Measurements from ENCODE around the gene DNAI1. TPM values are rescaled to one million over a fixed set of nuclear protein-coding genes. Genes with fewer than 3 reads are reported as not detected.

The DNAI1 gene
- polyA plus RNA-seq, 1 of the 3 experiments (the other 2 are of a cell fraction): 0.46 TPM

GRCh38 chr9:34419716-34420504 is 38.7 kb upstream of the DNAI1 start:
- ChIA-PET POLR2A (interaction anchor here (0.9 kb wide), 1 partner anchor 11 kb away, joined by 3 read pairs; no protein-coding TSS in a partner anchor), CTCF (interaction anchor here (1.0 to 5.3 kb wide), 6 partner anchors 9 to 81 kb away, joined by 3 to 35 read pairs (median 5); no protein-coding TSS in a partner anchor)
- WGBS (ENCODE audit: low lambda C conversion rate): 64% methylated on average over 4 of the region's 4 CpGs

DNA sequence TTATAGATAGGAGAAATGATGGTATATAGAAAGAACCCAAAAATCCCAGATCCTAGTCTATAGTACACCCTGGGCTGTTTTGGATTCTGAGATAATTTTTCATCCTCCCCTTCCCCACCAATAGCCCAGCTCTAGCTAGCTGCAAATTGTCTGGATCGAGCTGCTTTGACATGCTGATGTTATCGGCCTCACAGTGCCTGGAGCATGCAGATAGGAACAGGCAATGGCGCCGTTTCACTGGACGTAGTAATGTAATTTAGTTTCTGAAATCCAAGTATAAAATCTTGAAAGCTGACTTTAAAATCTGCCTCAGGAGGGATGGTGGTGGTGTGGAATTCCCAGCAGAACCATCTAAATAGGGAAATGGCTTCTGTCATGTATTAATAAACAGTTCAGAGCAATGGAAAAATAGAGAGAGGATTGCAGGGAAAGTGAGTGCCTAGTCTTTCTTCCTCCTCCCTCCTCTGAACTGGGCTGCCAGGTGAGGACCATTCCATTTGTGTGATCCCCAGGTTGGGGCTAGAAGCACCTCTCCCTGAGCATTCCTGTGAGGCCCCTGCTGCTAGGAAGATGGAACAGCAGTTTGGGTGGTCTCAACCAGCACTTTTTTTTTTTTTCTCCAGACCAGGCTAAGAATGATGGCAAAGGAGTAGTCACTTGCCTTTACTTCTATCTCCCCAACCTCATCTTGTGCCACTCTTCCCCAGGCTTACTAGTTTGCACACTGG is 32.1 kb upstream of the DNAI1 start:
- Histone ChIP-seq H3K79me2 (ENCODE audit: insufficient read depth) (peaks cover 15% of the 10 kb centered on the region; the same call in 1 of the 2 replicates), H3K9ac (no peak overlapping the region), H3K9me3 (no peaks in the 10 kb centered on the region), H3F3A (replicated peaks; ENCODE audit: insufficient read depth) (peaks cover 7% of the 10 kb centered on the region), H3K27ac (ENCODE audit: low read depth in 2 of 2, low read length in 1 of 2) (peak overlapping the region in 1 of 2 experiments; percentile 93; a peak in 2 of 4 replicates), H2AFZ (ENCODE audit: low read depth) (no peak overlapping the region), H3K4me3 (ENCODE audit: low read depth in 2 of 2, low read length in 1 of 2) (no peak overlapping the region), H3K4me1 (ENCODE audit: control insufficient read depth in 1 of 2, insufficient read depth in 2 of 2, low read depth in 1 of 2, low read length in 1 of 2) (peaks cover 4 to 67% of the 10 kb centered on the region in 2 experiments; a peak in 3 of 4 replicates), H3K9me2 (no peaks in the 10 kb centered on the region), H3K36me3 (replicated peaks in 1 of 2; ENCODE audit: control insufficient read depth in 1 of 2, insufficient read depth in 2 of 2, low read length in 1 of 2) (peaks cover 0 to 2% of the 10 kb centered on the region in 2 experiments), H3K27me3 (ENCODE audit: insufficient read depth) (no peaks in the 10 kb centered on the region), H3K4me2 (no peak overlapping the region), H4K20me1 (ENCODE audit: insufficient read depth) (peaks cover 70% of the 10 kb centered on the region)
- ChIA-PET POLR2A (interaction anchor here (0.9 kb wide), 1 partner anchor 23 kb away, joined by 4 read pairs; no protein-coding TSS in a partner anchor), CTCF (interaction anchor here (0.7 to 10.2 kb wide), 13 partner anchors 9 to 177 kb away, joined by 3 to 132 read pairs (median 5); no protein-coding TSS in a partner anchor)
- peak; percentile 65 for DNase-seq
- 53% methylated on average over 5 of the region's 5 CpGs for WGBS (ENCODE audit: low lambda C conversion rate)
- TF ChIP-seq JUND (IDR thresholded peaks at IDR 0.05): no peak
- TF ChIP-seq ELF1 (IDR thresholded peaks at IDR 0.05): no peak
- peak; percentile 82 for TF ChIP-seq MXI1 (IDR thresholded peaks at IDR 0.05; ENCODE audit: low read depth, low read length)
- peak; percentile 22 for TF ChIP-seq RAD21 (IDR thresholded peaks at IDR 0.05; ENCODE audit: low read length)
- TF ChIP-seq NFIC (IDR thresholded peaks at IDR 0.05; ENCODE audit: borderline replicate concordance): no peak
- TF ChIP-seq, protein P1, sequence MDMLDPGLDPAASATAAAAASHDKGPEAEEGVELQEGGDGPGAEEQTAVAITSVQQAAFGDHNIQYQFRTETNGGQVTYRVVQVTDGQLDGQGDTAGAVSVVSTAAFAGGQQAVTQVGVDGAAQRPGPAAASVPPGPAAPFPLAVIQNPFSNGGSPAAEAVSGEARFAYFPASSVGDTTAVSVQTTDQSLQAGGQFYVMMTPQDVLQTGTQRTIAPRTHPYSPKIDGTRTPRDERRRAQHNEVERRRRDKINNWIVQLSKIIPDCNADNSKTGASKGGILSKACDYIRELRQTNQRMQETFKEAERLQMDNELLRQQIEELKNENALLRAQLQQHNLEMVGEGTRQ (IDR thresholded peaks at IDR 0.05; ENCODE audit: borderline replicate concordance, low read depth, low read length): no peak
- TF ChIP-seq, protein P2, sequence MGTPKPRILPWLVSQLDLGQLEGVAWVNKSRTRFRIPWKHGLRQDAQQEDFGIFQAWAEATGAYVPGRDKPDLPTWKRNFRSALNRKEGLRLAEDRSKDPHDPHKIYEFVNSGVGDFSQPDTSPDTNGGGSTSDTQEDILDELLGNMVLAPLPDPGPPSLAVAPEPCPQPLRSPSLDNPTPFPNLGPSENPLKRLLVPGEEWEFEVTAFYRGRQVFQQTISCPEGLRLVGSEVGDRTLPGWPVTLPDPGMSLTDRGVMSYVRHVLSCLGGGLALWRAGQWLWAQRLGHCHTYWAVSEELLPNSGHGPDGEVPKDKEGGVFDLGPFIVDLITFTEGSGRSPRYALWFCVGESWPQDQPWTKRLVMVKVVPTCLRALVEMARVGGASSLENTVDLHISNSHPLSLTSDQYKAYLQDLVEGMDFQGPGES (IDR thresholded peaks at IDR 0.05; ENCODE audit: low read depth, low read length): no peak
- no peak for TF ChIP-seq NRF1 (IDR thresholded peaks at IDR 0.05; ENCODE audit: low read depth, low read length)
- TF ChIP-seq, protein P3, sequence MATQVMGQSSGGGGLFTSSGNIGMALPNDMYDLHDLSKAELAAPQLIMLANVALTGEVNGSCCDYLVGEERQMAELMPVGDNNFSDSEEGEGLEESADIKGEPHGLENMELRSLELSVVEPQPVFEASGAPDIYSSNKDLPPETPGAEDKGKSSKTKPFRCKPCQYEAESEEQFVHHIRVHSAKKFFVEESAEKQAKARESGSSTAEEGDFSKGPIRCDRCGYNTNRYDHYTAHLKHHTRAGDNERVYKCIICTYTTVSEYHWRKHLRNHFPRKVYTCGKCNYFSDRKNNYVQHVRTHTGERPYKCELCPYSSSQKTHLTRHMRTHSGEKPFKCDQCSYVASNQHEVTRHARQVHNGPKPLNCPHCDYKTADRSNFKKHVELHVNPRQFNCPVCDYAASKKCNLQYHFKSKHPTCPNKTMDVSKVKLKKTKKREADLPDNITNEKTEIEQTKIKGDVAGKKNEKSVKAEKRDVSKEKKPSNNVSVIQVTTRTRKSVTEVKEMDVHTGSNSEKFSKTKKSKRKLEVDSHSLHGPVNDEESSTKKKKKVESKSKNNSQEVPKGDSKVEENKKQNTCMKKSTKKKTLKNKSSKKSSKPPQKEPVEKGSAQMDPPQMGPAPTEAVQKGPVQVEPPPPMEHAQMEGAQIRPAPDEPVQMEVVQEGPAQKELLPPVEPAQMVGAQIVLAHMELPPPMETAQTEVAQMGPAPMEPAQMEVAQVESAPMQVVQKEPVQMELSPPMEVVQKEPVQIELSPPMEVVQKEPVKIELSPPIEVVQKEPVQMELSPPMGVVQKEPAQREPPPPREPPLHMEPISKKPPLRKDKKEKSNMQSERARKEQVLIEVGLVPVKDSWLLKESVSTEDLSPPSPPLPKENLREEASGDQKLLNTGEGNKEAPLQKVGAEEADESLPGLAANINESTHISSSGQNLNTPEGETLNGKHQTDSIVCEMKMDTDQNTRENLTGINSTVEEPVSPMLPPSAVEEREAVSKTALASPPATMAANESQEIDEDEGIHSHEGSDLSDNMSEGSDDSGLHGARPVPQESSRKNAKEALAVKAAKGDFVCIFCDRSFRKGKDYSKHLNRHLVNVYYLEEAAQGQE (IDR thresholded peaks at IDR 0.05; ENCODE audit: low read depth, low read length): no peak
- TF ChIP-seq FOSL2 (IDR thresholded peaks at IDR 0.05; ENCODE audit: borderline replicate concordance, low read depth): no peak
- 0 out of 2 replicates have a peak, but pooled peaks have one; percentile 35 for TF ChIP-seq RFX5 (IDR thresholded peaks at IDR 0.05; ENCODE audit: low read length)
- no peak for TF ChIP-seq GABPA (IDR thresholded peaks at IDR 0.05; ENCODE audit: low read depth)
- peak; percentile 98 for TF ChIP-seq FOXJ3 (CRISPR knock-in tag; IDR thresholded peaks at IDR 0.05)
- TF ChIP-seq, protein P4, sequence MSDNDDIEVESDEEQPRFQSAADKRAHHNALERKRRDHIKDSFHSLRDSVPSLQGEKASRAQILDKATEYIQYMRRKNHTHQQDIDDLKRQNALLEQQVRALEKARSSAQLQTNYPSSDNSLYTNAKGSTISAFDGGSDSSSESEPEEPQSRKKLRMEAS (IDR thresholded peaks at IDR 0.05; ENCODE audit: low read depth): no peak

More at GRCh38 chr9:34419716-34420504, 38.7 kb upstream of the DNAI1 start:
- TF ChIP-seq CHD2 (IDR thresholded peaks at IDR 0.05; ENCODE audit: low read length, partially characterized antibody) (no peak), FOXJ3 (CRISPR knock-in tag; IDR thresholded peaks at IDR 0.05) (0 out of 2 replicates have a peak, but pooled peaks have one; percentile 20), RCOR1 (IDR thresholded peaks at IDR 0.05; ENCODE audit: low read length) (peak; percentile 22; the same call in 1 of the 2 replicates), GATA2 (CRISPR knock-in tag; IDR thresholded peaks at IDR 0.05) (peak; percentile 84), USF1 (IDR thresholded peaks at IDR 0.05; ENCODE audit: borderline replicate concordance, low read depth) (no peak)
- no peak overlapping the region for H3K9ac ChIP-seq
- no peaks in the 10 kb centered on the region for H3K36me3 ChIP-seq (replicated peaks in 1 of 2; ENCODE audit: control insufficient read depth in 1 of 2, insufficient read depth in 2 of 2, low read length in 1 of 2)
- H3K27ac ChIP-seq (ENCODE audit: low read depth in 2 of 2, low read length in 1 of 2): peak overlapping the region in 1 of 2 experiments; percentile 81; a peak in 2 of 4 replicates
- H3K4me1 ChIP-seq (ENCODE audit: control insufficient read depth in 1 of 2, insufficient read depth in 2 of 2, low read depth in 1 of 2, low read length in 1 of 2): peaks cover 0 to 32% of the 10 kb centered on the region in 2 experiments; a peak in 1 of 4 replicates
- H3K4me3 ChIP-seq (ENCODE audit: low read depth in 2 of 2, low read length in 1 of 2): no peak overlapping the region
- peak; percentile 50 for DNase-seq
- H3K27me3 ChIP-seq (ENCODE audit: insufficient read depth): no peaks in the 10 kb centered on the region
- no peaks in the 10 kb centered on the region for H3F3A ChIP-seq (replicated peaks; ENCODE audit: insufficient read depth)
- peaks cover 42% of the 10 kb centered on the region for H4K20me1 ChIP-seq (ENCODE audit: insufficient read depth)
- no peak overlapping the region for H2AFZ ChIP-seq (ENCODE audit: low read depth)
- no peaks in the 10 kb centered on the region for H3K79me2 ChIP-seq (ENCODE audit: insufficient read depth)
- no peaks in the 10 kb centered on the region for H3K9me2 ChIP-seq
- no peaks in the 10 kb centered on the region for H3K9me3 ChIP-seq
- H3K4me2 ChIP-seq: no peak overlapping the region
